HG03521 (cell line): Measurements from ENCODE around the gene SIRPB1.
"Not testable (repeated sequence)": the region's sequence is repeated elsewhere in the genome, so short reads cannot be mapped to it uniquely, and the experiment has no call there.

Experiments
- ATAC-seq: cut with Tn5 transposase; IDR thresholded peaks from one replicate; pipeline ENCODE4 v1.9.1; 2021; ENCODE audit warnings: mild to moderate bottlenecking, moderate library complexity; ENCODE audit not compliant: unreplicated experiment

Gene SIRPB1

GRCh38 chr20:1619861-1620444 lies at the start of gene SIRPB1:
Gene SIRPB1 (minus strand): TSS chr20:1620009. CDS start chr20:1619944, 65 bp downstream.
- no peak for ATAC-seq

DNA sequence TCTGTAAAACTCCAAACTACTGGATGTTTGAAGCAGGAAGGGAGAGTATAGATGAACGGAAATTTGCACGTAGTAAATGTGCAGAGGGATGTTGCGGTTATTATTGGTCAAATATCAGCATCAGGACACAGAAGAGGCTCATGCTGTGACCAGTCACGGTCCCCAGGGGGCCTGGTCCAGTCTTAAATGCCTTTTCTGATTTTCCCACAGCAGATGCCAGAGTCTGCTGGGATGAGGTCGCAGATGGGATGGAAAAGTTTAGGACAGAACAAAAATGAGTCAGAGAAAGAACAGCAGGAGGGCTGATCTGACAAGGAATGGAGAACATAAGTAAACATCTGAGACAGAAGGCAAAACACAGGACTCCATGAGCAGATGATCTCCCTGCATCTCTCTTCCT lies 49.5 kb upstream of the SIRPB1 start:
- ATAC-seq = no peak

DNA sequence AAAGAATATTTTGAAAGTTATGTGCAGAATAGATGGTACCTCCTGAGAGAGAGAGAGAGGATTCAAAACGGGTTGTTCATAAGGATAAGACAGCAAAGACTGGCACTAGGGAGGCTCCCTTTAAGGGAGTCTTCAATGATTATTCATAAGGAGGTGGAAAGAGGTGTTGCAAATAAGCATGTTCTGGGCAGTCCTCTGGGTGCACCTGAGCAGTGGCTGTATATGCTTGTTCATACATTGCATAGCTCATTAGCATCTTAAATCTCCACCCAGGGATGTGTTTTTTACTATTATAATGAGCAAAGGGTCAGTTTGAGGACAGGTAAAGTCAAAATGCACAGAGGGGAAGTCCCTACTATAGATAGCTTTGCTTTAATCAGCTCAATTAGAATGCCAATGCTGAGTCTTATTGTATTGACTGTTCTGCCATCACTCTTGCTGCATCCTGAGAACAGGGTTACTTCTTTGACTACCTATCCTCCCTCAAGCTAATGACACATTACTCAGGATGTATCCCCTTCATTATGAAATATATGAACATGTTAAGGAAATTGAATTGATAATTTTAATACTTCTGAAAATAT lies 47.8 kb upstream of the SIRPB1 start:
- ATAC-seq = no peak

- no peak for ATAC-seq
Measured at GRCh38 chr20:1666802-1667201, 47.0 kb upstream of the SIRPB1 start.

DNA sequence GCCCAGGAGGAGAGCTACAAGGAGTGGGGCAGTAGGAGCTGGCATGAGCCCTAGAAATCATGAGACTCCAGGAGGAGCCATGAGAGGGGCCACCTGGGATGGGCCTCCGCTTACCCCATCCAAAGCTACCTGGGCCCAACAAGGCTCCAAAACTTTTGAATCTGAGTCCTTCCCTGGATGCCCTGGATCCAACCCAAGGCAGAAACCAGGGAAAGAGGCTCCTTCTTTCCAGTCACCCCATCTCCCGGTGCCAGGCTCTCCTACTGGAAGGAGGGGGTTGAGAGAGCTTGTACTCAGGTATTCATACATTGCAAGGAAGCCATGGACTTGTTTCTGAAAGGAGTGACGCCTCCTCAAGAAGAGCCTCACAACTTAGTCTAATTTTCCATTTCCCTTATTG lies 45.5 kb upstream of the SIRPB1 start:
- ATAC-seq = no peak

DNA sequence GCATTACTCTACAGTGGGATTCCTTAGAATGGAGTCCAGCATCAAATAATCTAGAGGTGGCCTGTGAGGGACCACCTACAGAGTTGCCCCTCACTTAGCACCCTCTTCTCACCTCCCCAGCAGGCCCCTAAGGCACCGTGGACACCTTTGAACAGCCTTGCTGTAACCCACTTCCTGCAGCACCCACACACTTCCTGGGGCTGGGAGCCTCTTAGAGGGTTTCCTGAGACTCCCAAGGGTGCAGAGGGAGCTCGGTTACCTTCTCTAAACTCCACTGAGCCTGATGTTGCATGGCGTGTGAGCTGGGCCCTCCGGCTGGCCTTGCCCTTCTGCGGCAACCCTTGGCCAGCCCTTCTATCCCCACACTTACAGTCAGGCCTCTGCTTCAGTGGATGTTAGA lies 45.1 kb upstream of the SIRPB1 start:
- no peak for ATAC-seq

DNA sequence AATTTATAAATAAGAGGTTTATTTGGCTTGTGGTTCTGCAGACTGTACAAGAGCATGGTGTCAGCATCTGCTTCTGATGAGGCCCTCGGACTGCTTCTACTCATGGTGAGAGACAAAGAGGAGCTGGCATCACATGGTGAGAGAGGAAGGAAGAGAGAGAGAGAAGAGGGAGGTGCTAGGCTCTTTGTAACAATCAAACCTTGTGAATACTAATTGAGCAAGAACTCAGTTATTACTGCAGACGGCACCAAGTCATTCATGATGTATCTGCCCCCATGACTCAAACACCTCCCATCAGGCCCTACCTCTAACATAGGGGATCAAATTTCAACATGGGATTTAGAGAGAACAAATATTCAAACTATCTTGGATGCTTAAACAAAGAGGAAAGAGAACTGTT lies 44.1 kb upstream of the SIRPB1 start:
- no peak for ATAC-seq

DNA sequence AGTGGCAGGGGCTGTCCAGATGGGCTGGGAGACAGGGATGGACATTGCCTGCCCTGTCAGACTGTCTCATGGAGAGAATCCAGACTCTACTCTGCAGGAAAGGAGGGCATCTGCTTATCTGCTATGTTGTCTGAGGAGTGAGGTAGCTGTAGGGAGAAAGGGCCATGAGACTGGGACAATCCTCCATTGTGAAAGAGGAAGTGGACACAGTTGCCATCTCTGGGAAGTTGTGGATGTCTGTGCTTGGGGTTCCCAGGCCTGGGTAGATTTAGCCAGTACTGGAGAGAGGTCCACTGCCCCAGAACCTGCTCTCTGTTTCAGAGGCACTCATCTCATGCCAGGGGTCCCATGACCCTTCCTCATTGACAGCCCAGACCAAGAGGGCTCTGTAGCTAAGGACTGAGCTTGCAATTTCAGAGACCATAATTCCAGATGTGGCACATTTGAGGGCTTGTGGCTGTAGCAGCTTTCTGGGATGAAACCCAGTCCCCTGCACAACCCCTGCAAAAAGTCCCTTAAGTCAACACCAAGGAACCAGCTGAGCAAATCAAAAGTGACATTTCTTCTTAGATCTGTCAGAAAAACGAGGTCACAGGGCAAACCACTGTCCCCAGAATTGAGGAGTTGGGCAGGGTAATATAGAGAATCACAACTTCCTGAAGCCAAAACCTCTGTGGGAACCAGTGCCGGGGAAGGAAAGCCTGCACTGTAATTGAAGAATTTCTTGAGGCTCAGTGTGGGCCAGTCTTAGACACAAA lies 41.9 kb upstream of the SIRPB1 start:
- ATAC-seq = no peak

DNA sequence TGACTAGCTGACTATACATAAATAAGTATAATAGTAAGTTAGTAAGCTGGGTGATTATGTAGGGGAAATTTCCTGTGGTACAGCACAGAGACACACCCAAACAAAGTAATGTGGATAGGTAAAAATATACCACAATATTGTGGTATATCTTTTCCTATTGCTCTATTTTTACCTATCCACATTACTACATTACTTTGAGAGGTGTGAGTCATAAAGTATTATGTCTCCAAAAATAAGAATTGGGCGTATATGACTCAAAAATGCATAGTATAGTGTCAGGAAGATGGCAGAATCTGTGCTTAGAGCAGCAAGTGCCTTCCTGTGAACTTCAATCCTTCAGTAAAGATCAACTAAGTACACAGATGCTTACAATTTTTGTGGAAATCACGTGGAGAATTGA lies 40.4 kb upstream of the SIRPB1 start:
- ATAC-seq = no peak

DNA sequence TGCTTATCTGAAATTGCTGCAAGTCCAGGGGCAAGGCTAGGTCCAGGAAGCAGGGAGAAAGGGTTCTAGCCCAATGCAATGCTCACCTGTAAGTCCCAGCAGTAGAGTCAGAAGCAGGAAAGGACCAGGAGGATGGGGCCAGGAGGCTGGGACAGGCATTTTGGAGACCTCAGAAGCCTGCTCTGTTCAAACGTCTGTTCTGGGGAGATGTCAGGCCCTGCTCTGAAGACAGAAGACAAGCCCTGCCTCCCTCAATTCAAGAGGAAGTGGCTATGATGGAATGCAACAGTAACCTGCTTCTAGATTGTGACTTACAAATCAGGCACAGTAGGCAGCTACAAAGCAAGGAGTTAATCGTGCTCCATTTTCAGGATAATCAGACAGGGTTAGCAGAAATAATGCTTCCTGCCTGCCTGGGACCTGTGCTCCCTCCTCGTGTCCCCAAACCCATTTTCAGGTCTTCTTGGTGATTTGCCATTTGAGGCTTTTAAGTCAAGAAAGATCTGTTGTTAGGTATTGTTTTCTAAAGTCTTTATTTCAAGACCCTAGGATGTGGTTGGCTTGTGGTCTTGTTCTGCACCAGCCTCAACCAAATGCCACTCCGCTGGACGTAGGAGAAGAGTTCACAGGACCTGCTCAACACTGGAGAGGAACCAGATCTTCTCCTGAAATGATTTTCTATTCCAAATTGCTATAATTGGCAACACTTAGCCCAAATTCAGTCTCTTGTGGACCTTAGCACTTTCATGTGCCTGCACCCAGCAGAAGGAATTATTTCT lies 37.9 kb upstream of the SIRPB1 start, which contains the start of gene SIRPG:
Gene SIRPG (minus strand): TSS at position 224 of the 779 bp plus-strand sequence. CDS start 65 bp downstream, at position 159.
- ATAC-seq = no peak

- no peak for ATAC-seq
Measured at GRCh38 chr20:1656844-1657243, 37.0 kb upstream of the SIRPB1 start.

DNA sequence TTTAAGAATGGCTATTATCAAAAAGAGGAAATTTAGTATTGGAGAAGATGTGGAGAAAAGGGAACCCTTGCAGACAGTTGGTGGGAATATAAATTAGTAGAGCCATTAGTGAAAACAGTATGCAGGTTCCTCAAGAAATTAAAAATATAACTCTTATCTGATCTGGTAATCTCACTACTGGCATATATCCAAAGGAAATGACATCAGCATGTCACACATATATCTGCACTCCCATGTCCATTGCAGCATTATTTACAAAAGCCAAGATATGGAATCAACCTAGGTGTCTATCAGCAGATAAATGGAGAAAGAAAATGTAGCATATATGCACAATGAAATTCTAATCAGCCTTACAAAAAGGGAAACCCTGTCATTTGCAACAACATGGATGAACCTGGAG lies 35.2 kb upstream of the SIRPB1 start:
- no peak for ATAC-seq

DNA sequence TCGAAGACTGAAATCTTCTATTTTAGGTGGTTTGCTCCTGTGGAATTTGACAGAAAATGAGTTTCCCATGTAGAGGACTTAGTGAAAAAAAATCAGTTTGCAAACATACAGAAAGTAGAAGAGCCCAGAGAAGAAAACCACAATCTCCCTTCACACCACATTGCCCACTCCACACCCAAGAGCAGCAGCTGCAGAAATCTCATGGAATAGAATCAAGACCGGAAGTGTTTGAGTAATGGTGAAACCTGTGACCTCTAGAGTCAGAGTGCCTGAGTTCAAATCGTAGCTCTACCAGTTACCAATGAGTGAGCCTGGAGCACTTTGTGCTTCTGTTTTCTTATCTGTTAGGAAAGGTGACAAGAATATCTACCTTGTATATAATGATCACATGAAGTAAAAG lies 33.2 kb upstream of the SIRPB1 start:
- no peak for ATAC-seq

- no peak for ATAC-seq
Measured at GRCh38 chr20:1652104-1652503, 32.3 kb upstream of the SIRPB1 start.

DNA sequence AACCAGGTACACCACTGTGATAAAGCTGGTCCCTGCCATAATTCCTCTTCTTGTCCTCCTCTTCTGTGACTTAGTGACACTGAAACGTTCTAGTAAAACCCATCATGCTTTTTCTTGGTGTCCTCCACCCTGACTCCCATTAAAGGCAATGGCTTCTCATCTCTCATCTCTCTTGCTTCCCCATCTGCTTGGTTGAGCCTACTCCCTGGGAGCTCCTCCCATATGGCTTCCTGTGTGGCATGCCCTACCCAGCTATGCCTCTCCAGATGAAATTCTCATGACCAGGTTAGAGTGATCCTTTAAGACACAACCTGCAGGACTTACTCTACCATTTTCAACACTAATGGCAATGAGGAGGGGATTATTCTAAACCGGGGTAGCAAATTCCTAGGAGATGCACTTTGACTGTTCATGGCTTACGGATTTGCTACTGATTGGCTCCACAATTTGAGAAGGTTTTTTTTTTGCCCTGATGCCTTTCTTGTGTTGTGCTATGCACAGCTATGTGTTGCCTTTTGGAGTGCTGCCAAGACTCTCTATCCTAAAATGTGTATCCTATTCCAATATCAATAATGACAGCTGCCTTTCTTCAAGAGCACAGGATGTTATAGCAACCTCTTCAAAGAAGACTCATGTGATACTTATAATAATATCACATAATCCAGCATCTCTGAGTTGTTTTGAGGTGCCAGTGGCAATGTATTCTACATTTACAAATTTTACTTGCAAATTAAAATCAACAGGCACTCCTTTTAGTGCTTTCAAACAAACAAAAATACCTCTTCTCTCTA lies 31.7 kb upstream of the SIRPB1 start:
- ATAC-seq = no peak

DNA sequence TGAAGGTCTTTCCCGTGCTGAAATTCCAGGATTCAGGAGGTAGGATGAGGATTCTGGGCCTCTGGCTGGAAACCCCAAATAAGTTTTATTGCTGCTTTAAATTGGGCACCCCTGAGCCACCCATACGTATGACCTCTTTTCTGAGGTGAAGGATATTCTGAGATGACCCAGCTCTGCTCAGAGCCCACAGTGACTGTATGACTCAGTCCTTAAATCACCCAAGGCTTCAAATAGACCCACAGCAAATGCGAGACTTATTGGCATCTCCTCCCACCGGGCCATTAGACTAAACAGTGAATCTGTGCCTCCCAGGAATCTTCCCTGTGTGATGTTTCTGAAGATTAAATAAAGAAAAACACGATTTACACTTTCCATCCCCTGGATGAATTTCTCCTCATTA lies 28.3 kb upstream of the SIRPB1 start:
- ATAC-seq = no peak

DNA sequence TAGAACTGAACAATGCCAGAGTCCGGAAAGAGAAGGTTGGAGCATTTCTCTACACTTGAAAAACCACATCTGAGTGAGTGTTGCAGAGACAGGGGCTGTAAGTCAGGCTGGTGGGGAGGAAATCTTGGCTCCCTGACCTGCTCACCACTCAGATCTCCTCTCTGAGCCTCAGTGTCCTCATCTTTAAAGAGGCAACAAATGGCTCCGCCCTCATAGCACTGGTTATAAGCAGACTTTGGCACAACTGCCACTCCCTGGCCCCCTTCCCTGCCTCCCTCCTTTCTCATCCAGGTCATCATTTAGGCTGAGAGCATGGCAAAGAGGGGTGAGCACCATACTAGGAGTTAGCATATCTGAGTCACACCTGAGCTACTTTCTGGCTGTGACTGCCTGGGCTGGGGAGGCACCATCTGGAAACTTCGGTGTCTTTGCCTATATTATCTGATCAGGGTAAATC lies 27.2 kb upstream of the SIRPB1 start:
- no peak for ATAC-seq

DNA sequence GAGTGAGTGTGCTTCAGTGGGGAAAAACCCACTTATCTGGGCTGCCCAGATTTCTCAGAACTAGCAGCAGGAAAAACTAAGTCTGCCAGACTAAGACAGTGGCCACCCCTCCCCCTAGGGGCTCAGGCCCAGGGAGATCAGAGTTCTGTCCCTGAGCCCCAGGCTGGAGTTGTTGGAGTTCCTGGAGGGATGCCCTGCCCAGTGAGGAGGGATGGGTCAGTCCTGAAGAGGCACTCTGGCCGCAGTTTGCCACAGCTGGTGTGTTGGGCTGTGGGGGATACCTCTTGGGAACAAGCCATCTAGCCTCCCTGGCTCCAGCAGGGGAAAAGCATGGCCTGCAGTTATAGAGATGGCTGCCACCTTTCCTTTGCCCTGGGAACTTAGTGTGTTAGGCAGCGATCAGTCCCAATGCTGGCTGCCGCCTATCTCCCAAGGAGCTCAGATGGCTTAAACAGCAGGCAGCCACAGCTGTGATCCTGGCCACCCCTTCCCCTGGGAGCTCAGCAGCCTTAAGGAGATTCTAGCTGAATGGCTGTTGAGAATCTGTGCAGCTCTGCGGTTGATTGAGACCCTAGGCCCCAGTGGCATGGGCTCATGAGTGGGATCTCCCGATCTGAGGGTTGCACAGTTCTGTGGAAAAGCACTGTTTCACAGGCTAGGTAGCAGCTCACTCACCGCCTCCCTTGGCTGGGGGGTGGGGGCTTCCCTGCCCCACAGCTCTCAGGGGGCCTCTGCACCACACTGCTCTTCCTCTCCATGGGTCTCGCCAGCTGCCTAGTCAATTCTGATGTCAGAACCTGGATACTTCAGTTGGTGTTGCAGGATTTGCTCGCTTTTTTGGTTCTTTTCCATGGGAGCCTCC lies 24.5 kb upstream of the SIRPB1 start:
- ATAC-seq = no peak

GRCh38 chr20:1638643-1639042 lies 18.8 kb upstream of the SIRPB1 start:
- ATAC-seq = not testable (repeated sequence)

DNA sequence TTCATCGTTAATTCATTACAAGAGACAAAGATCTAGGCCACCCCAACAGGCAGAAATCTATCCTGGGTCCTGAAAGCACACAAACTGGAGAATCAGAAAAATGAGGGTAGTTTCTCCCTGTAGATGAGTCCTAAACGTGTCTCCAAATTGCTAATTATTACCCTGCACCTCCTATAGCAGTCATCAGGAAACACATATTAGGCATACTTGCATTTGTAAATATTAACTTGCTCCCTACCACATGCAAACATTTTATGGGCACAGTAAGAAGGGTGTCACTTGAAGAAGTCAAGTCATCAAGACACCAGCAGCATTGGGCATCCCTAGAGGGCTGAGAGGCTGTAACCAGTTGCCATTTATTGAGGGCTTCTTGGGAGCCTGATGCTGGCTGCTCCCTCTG lies 17.9 kb upstream of the SIRPB1 start:
- ATAC-seq = no peak
